ENCODE data around the gene NAALADL2. TPM values are rescaled to one million over a fixed set of nuclear protein-coding genes. Genes with fewer than 3 reads are reported as not detected.

Gene NAALADL2
- total RNA-seq, 2 experiments from 2014 or later, result 0.30 to 1.2 TPM

DNA sequence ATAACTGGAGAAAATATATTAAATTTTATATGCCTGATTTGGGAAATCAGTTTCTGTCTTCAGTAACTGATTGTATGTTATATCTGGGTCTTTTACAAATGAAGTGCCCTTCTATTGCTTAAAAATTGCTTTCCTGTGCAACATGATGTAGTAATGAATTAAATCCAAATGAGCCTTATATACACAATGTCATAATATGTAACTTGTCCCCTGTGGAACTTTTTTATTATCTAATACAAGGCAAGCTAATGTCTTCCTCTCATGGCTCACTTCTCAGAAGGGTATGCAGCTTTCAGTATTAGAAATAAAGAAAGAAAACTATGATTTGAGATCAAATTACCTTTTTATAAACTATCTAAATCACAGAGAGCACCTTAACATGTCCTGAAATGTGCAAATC, 248.9 kb downstream of the NAALADL2 start:
- Mint-ChIP-seq H3K4me1 (ENCODE audit: low read depth) (no peaks in the 10 kb centered on the region), H3K36me3 (ENCODE audit: low read depth) (no peaks in the 10 kb centered on the region), H3K27me3 (no peaks in the 10 kb centered on the region), H3K27ac (no peak overlapping the region), H3K4me3 (no peak overlapping the region), H3K9me3 (peaks cover 3% of the 10 kb centered on the region)
- no peaks in the 10 kb centered on the region for H3K36me3 ChIP-seq (ENCODE audit: insufficient read depth, low read length)
- CTCF ChIA-PET, result no interaction called here
- H3K27me3 ChIP-seq (ENCODE audit: control insufficient read depth in 1 of 2, insufficient read depth in 2 of 2, low read length in 2 of 2), result no peaks in the 10 kb centered on the region
- POLR2A ChIA-PET, result no interaction called here
- TF ChIP-seq, protein P1, sequence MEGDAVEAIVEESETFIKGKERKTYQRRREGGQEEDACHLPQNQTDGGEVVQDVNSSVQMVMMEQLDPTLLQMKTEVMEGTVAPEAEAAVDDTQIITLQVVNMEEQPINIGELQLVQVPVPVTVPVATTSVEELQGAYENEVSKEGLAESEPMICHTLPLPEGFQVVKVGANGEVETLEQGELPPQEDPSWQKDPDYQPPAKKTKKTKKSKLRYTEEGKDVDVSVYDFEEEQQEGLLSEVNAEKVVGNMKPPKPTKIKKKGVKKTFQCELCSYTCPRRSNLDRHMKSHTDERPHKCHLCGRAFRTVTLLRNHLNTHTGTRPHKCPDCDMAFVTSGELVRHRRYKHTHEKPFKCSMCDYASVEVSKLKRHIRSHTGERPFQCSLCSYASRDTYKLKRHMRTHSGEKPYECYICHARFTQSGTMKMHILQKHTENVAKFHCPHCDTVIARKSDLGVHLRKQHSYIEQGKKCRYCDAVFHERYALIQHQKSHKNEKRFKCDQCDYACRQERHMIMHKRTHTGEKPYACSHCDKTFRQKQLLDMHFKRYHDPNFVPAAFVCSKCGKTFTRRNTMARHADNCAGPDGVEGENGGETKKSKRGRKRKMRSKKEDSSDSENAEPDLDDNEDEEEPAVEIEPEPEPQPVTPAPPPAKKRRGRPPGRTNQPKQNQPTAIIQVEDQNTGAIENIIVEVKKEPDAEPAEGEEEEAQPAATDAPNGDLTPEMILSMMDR (IDR thresholded peaks at IDR 0.05), result no peak
- intact Hi-C loops (cut with DNase I, micrococcal nuclease), result no loop called here
- no peak for DNase-seq
- no peak overlapping the region for H3K27ac ChIP-seq (ENCODE audit: low read depth in 1 of 2, low read length in 2 of 2)
- H3K4me3 ChIP-seq (ENCODE audit: low read length), result no peak overlapping the region
- no peaks in the 10 kb centered on the region for H3K9me3 ChIP-seq (ENCODE audit: control insufficient read depth in 1 of 2, insufficient read depth in 1 of 2, low read length in 2 of 2)
- no peak for ATAC-seq (ENCODE audit: poor library complexity)
- no peaks in the 10 kb centered on the region for H3K4me1 ChIP-seq (ENCODE audit: insufficient read depth, low read length)

DNA sequence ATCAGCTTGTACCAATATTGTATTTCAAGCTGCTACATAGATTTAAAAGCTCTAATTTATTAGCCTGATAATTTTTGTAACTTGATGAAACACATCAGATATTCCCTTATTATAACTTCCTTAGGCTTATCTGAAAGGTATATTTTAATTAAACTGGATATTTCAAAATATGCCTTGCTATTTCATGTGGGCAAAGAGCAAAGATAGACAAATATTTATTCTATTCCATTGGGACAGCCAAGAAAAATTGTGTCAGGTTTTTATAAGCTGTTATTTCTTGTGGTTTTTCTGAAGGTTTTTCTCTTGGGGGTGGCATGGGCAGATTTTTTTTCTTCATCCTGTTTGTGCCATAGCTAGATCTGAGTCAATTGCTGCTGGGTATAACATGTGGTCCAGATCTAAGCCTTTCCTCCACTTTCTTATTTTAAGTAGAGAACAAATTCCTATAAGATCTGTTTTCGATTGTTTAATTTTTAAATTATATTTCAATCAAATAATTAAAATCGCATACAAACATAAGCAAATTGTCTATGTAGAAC, 249.5 kb downstream of the NAALADL2 start:
- Histone ChIP-seq H3K4me3 (ENCODE audit: low read length) (no peak overlapping the region), H3K27me3 (ENCODE audit: control insufficient read depth in 1 of 2, insufficient read depth in 2 of 2, low read length in 2 of 2) (no peaks in the 10 kb centered on the region), H3K36me3 (ENCODE audit: insufficient read depth, low read length) (no peaks in the 10 kb centered on the region), H3K4me1 (ENCODE audit: insufficient read depth, low read length) (no peaks in the 10 kb centered on the region), H3K9me3 (ENCODE audit: control insufficient read depth in 1 of 2, insufficient read depth in 1 of 2, low read length in 2 of 2) (no peaks in the 10 kb centered on the region), H3K27ac (ENCODE audit: low read depth in 1 of 2, low read length in 2 of 2) (no peak overlapping the region)
- intact Hi-C loops (cut with DNase I, micrococcal nuclease), result no loop called here
- Mint-ChIP-seq H3K36me3 (ENCODE audit: low read depth) (no peaks in the 10 kb centered on the region), H3K4me1 (ENCODE audit: low read depth) (no peaks in the 10 kb centered on the region), H3K27ac (no peak overlapping the region), H3K27me3 (no peaks in the 10 kb centered on the region), H3K9me3 (peaks cover 3% of the 10 kb centered on the region), H3K4me3 (no peak overlapping the region)
- CTCF ChIA-PET, result no interaction called here
- no peak for ATAC-seq (ENCODE audit: poor library complexity)
- DNase-seq, result no peak
- POLR2A ChIA-PET, result no interaction called here
- TF ChIP-seq, protein P1 (IDR thresholded peaks at IDR 0.05), result no peak

DNA sequence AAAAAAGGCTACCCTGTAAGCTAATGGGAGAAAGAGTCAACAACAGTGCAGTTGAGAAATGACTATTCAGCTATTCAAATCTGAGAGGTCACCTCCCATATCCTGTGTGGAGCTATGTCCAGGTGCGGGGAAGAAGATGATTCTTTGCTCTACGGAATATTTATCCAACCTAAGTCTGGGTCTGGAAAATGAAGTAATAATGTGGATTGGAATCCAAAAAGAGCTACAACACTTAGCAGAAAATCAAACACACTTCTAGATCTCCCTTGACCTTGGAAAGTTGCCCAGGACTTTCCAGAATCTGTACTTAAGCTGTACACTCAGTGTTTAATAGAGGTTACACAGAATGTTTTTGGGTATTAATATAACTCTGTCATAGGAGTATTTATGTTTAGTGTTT, 251.9 kb downstream of the NAALADL2 start:
- Histone ChIP-seq H3K27me3 (ENCODE audit: control insufficient read depth in 1 of 2, insufficient read depth in 2 of 2, low read length in 2 of 2) (no peaks in the 10 kb centered on the region), H3K27ac (ENCODE audit: low read depth in 1 of 2, low read length in 2 of 2) (no peak overlapping the region), H3K4me3 (ENCODE audit: low read length) (no peak overlapping the region), H3K9me3 (ENCODE audit: control insufficient read depth in 1 of 2, insufficient read depth in 1 of 2, low read length in 2 of 2) (no peaks in the 10 kb centered on the region), H3K4me1 (ENCODE audit: insufficient read depth, low read length) (no peaks in the 10 kb centered on the region), H3K36me3 (ENCODE audit: insufficient read depth, low read length) (no peaks in the 10 kb centered on the region)
- ChIA-PET POLR2A (no interaction called here), CTCF (no interaction called here)
- H3K4me1 Mint-ChIP-seq (ENCODE audit: low read depth), result no peaks in the 10 kb centered on the region
- TF ChIP-seq, protein P1 (IDR thresholded peaks at IDR 0.05), result no peak
- intact Hi-C loops (cut with DNase I, micrococcal nuclease), result no loop called here
- H3K27me3 Mint-ChIP-seq, result no peaks in the 10 kb centered on the region
- H3K4me3 Mint-ChIP-seq, result no peak overlapping the region
- ATAC-seq (ENCODE audit: poor library complexity) (no peak), DNase-seq (no peak)
- no peak overlapping the region for H3K27ac Mint-ChIP-seq
- peaks cover 5% of the 10 kb centered on the region for H3K9me3 Mint-ChIP-seq
- no peaks in the 10 kb centered on the region for H3K36me3 Mint-ChIP-seq (ENCODE audit: low read depth)

Measured in CD4-positive, alpha-beta T cell (primary cell).